Measurements from ENCODE around the gene THSD7B.

- TF ChIP-seq POLR2A (IDR thresholded peaks at IDR 0.05), result no peak
- TF ChIP-seq, protein P1, sequence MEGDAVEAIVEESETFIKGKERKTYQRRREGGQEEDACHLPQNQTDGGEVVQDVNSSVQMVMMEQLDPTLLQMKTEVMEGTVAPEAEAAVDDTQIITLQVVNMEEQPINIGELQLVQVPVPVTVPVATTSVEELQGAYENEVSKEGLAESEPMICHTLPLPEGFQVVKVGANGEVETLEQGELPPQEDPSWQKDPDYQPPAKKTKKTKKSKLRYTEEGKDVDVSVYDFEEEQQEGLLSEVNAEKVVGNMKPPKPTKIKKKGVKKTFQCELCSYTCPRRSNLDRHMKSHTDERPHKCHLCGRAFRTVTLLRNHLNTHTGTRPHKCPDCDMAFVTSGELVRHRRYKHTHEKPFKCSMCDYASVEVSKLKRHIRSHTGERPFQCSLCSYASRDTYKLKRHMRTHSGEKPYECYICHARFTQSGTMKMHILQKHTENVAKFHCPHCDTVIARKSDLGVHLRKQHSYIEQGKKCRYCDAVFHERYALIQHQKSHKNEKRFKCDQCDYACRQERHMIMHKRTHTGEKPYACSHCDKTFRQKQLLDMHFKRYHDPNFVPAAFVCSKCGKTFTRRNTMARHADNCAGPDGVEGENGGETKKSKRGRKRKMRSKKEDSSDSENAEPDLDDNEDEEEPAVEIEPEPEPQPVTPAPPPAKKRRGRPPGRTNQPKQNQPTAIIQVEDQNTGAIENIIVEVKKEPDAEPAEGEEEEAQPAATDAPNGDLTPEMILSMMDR (IDR thresholded peaks at IDR 0.05), result no peak
- TF ChIP-seq POLR2AphosphoS5 (IDR thresholded peaks at IDR 0.05), result no peak
Observed at GRCh38 chr2:137208431-137208891, 443.1 kb downstream of the THSD7B start.

All from prostate gland (tissue), 2 donors.